ENCODE data around the gene VTA1.

VTA1 gene

DNA sequence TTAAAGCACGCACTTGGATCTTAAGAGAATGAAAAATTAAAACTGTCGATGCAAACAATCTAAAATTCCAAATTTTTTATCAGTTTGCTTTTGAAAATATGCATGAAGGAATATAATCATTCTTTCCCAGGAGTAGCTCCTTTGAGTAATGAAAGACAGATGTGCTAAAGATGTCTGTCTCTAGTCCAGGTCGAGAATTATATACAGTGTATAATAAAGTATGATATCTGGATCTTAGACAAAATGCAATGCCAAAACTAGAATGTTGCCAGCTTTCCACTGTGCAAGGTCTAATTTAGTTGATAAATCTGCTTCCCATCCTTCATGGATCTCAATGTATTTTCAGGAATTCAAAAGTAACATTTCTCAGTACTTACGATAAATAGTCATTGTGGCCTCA is 89.6 kb downstream of the VTA1 start:
- H3K4me1 ChIP-seq (ENCODE audit: control insufficient read depth, insufficient read depth, low read depth, low read length): no peaks in the 10 kb centered on the region
- H4K8ac ChIP-seq (ENCODE audit: low read length): no peak overlapping the region
- H3K79me1 ChIP-seq (replicated peaks; ENCODE audit: low read length, poor library complexity, severe bottlenecking): no peaks in the 10 kb centered on the region
- no peak overlapping the region for H3K4me3 ChIP-seq (ENCODE audit: insufficient read depth in 1 of 2, low read depth in 1 of 2, low read length in 2 of 2)
- H3K23ac ChIP-seq (ENCODE audit: low read length in 2 of 2): no peak overlapping the region
- no peak overlapping the region for H3K27ac ChIP-seq (ENCODE audit: low read length, poor library complexity, severe bottlenecking)
- DNase-seq: no peak
- H3K4me2 ChIP-seq (ENCODE audit: low read length, poor library complexity, severe bottlenecking): no peak overlapping the region
- no peak overlapping the region for H3K4ac ChIP-seq (ENCODE audit: low read depth in 1 of 2, low read length in 2 of 2)
- no peak overlapping the region for H2AK5ac ChIP-seq (ENCODE audit: low read length, severe bottlenecking)
- H3K36me3 ChIP-seq (ENCODE audit: control insufficient read depth in 1 of 2, insufficient read depth in 2 of 2, low read depth in 1 of 2, low read length in 2 of 2): no peaks in the 10 kb centered on the region
- no peak overlapping the region for H4K91ac ChIP-seq (ENCODE audit: low read length)
- no peak overlapping the region for H2BK12ac ChIP-seq (ENCODE audit: low read length in 2 of 2)
- no peak overlapping the region for H3K9ac ChIP-seq (ENCODE audit: low read length)
- H3K27me3 ChIP-seq (ENCODE audit: control insufficient read depth in 1 of 2, insufficient read depth in 1 of 2, low read length in 2 of 2): no peaks in the 10 kb centered on the region
- no peak overlapping the region for H2BK120ac ChIP-seq (ENCODE audit: low read depth, low read length)
- H2BK5ac ChIP-seq (ENCODE audit: low read depth, low read length, poor library complexity, severe bottlenecking): no peak overlapping the region
- H2AFZ ChIP-seq (ENCODE audit: low read depth, low read length): no peak overlapping the region
- H3K9me3 ChIP-seq (ENCODE audit: control insufficient read depth, low read length): no peaks in the 10 kb centered on the region
- no peak overlapping the region for H2BK15ac ChIP-seq (ENCODE audit: low read depth, poor library complexity, severe bottlenecking)
- WGBS: no CpG with 5 or more reads among the region's 4 CpGs
- H3K18ac ChIP-seq (ENCODE audit: low read depth in 1 of 2, low read length in 2 of 2): no peak overlapping the region
- H3K14ac ChIP-seq (ENCODE audit: low read length in 2 of 2): no peak overlapping the region

DNA sequence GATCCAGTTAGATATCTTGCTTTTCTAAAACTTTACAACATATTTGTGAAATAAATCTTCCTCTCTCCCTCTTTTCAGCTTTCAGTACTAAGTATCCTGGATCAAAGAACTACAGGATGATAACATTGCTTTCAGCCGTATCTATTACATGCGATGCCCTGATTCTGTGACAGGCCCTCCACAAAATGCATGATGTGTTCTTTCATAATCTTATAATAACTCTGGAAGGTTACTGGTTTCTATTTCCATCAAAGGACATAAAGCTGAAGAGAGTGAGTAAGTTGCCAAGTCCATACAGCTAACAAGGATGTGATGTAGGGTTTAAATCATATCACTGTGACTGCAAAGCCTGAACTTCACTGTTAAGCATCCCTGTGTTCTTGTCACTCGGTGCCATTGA is 91.8 kb downstream of the VTA1 start:
- Histone ChIP-seq H2BK15ac (ENCODE audit: low read depth, poor library complexity, severe bottlenecking) (no peak overlapping the region), H4K8ac (ENCODE audit: low read length) (no peak overlapping the region), H3K9ac (ENCODE audit: low read length) (no peak overlapping the region), H2BK120ac (ENCODE audit: low read depth, low read length) (no peak overlapping the region), H3K4me2 (ENCODE audit: low read length, poor library complexity, severe bottlenecking) (no peak overlapping the region), H2AK5ac (ENCODE audit: low read length, severe bottlenecking) (no peak overlapping the region), H3K79me1 (replicated peaks; ENCODE audit: low read length, poor library complexity, severe bottlenecking) (no peaks in the 10 kb centered on the region), H3K14ac (ENCODE audit: low read length in 2 of 2) (no peak overlapping the region), H3K4me3 (ENCODE audit: insufficient read depth in 1 of 2, low read depth in 1 of 2, low read length in 2 of 2) (no peak overlapping the region), H3K27me3 (ENCODE audit: control insufficient read depth in 1 of 2, insufficient read depth in 1 of 2, low read length in 2 of 2) (no peaks in the 10 kb centered on the region), H2BK5ac (ENCODE audit: low read depth, low read length, poor library complexity, severe bottlenecking) (no peak overlapping the region), H2AFZ (ENCODE audit: low read depth, low read length) (no peak overlapping the region), H2BK12ac (ENCODE audit: low read length in 2 of 2) (no peak overlapping the region), H4K91ac (ENCODE audit: low read length) (no peak overlapping the region), H3K27ac (ENCODE audit: low read length, poor library complexity, severe bottlenecking) (no peak overlapping the region), H3K4ac (ENCODE audit: low read depth in 1 of 2, low read length in 2 of 2) (no peak overlapping the region), H3K18ac (ENCODE audit: low read depth in 1 of 2, low read length in 2 of 2) (no peak overlapping the region), H3K9me3 (ENCODE audit: control insufficient read depth, low read length) (no peaks in the 10 kb centered on the region), H3K36me3 (ENCODE audit: control insufficient read depth in 1 of 2, insufficient read depth in 2 of 2, low read depth in 1 of 2, low read length in 2 of 2) (no peaks in the 10 kb centered on the region), H3K4me1 (ENCODE audit: control insufficient read depth, insufficient read depth, low read depth, low read length) (no peaks in the 10 kb centered on the region), H3K23ac (ENCODE audit: low read length in 2 of 2) (no peak overlapping the region)
- DNase-seq: no peak
- WGBS: 97% methylated on average over 3 of the region's 3 CpGs

DNA sequence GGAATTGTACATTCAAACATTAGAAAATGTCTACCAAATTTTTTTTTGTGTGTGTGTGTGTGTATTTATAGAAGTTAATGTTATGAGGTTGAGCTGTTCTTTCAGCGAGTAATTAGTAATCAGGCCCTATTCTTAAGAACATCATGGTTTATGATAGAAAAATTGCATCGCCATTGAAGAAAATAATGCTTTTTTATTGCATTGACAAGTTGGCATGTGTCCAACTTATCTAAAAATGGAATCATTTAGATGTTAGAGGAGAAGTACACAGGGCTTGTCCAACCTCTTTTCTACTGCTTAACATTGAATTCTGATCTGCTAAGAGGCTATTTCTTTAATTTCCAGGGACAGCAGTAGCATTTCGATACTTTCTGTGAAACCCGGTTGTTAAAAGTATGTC is 93.1 kb downstream of the VTA1 start:
- Histone ChIP-seq H3K4me1 (ENCODE audit: control insufficient read depth, insufficient read depth, low read depth, low read length) (no peaks in the 10 kb centered on the region), H3K14ac (ENCODE audit: low read length in 2 of 2) (no peak overlapping the region), H3K23ac (ENCODE audit: low read length in 2 of 2) (no peak overlapping the region), H2BK120ac (ENCODE audit: low read depth, low read length) (no peak overlapping the region), H3K9me3 (ENCODE audit: control insufficient read depth, low read length) (no peaks in the 10 kb centered on the region), H3K27me3 (ENCODE audit: control insufficient read depth in 1 of 2, insufficient read depth in 1 of 2, low read length in 2 of 2) (no peaks in the 10 kb centered on the region), H3K27ac (ENCODE audit: low read length, poor library complexity, severe bottlenecking) (no peak overlapping the region), H3K36me3 (ENCODE audit: control insufficient read depth in 1 of 2, insufficient read depth in 2 of 2, low read depth in 1 of 2, low read length in 2 of 2) (no peaks in the 10 kb centered on the region), H4K91ac (ENCODE audit: low read length) (no peak overlapping the region), H2BK5ac (ENCODE audit: low read depth, low read length, poor library complexity, severe bottlenecking) (no peak overlapping the region), H3K79me1 (replicated peaks; ENCODE audit: low read length, poor library complexity, severe bottlenecking) (no peaks in the 10 kb centered on the region), H3K9ac (ENCODE audit: low read length) (no peak overlapping the region), H2AFZ (ENCODE audit: low read depth, low read length) (no peak overlapping the region), H2BK15ac (ENCODE audit: low read depth, poor library complexity, severe bottlenecking) (no peak overlapping the region), H3K4me2 (ENCODE audit: low read length, poor library complexity, severe bottlenecking) (no peak overlapping the region), H2BK12ac (ENCODE audit: low read length in 2 of 2) (no peak overlapping the region), H4K8ac (ENCODE audit: low read length) (no peak overlapping the region), H3K18ac (ENCODE audit: low read depth in 1 of 2, low read length in 2 of 2) (no peak overlapping the region), H3K4me3 (ENCODE audit: insufficient read depth in 1 of 2, low read depth in 1 of 2, low read length in 2 of 2) (no peak overlapping the region), H3K4ac (ENCODE audit: low read depth in 1 of 2, low read length in 2 of 2) (no peak overlapping the region), H2AK5ac (ENCODE audit: low read length, severe bottlenecking) (no peak overlapping the region)
- WGBS: 100% methylated on average over 3 of the region's 4 CpGs
- DNase-seq: no peak

DNA sequence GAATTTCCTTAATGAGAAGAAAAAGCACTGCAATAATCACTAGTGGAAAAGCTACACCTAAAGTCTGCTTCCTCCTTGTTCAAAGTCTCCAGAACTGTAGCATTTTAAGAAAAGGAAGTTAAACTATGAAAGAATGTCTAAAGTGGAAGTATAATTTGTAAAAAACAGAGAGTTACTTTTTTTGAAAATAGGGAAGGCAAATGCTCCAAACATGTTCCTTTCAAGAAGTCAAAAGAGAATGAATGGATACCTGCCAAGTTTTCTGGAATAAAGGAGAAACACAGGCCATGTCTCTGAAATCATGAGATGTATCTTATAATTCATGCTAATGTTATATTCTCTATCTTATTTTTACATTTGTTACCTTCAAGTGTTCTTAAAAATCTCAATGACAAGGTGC is 94.0 kb downstream of the VTA1 start:
- no peak overlapping the region for H3K27ac ChIP-seq (ENCODE audit: low read length, poor library complexity, severe bottlenecking)
- no peak overlapping the region for H2BK5ac ChIP-seq (ENCODE audit: low read depth, low read length, poor library complexity, severe bottlenecking)
- no peak overlapping the region for H2AK5ac ChIP-seq (ENCODE audit: low read length, severe bottlenecking)
- no peak overlapping the region for H2AFZ ChIP-seq (ENCODE audit: low read depth, low read length)
- no peak for DNase-seq
- no peak overlapping the region for H2BK120ac ChIP-seq (ENCODE audit: low read depth, low read length)
- H4K8ac ChIP-seq (ENCODE audit: low read length): no peak overlapping the region
- no peak overlapping the region for H3K4ac ChIP-seq (ENCODE audit: low read depth in 1 of 2, low read length in 2 of 2)
- H3K4me3 ChIP-seq (ENCODE audit: insufficient read depth in 1 of 2, low read depth in 1 of 2, low read length in 2 of 2): no peak overlapping the region
- no peak overlapping the region for H3K23ac ChIP-seq (ENCODE audit: low read length in 2 of 2)
- H3K36me3 ChIP-seq (ENCODE audit: control insufficient read depth in 1 of 2, insufficient read depth in 2 of 2, low read depth in 1 of 2, low read length in 2 of 2): no peaks in the 10 kb centered on the region
- no peak overlapping the region for H3K9ac ChIP-seq (ENCODE audit: low read length)
- H3K79me1 ChIP-seq (replicated peaks; ENCODE audit: low read length, poor library complexity, severe bottlenecking): no peaks in the 10 kb centered on the region
- no peak overlapping the region for H4K91ac ChIP-seq (ENCODE audit: low read length)
- H3K4me2 ChIP-seq (ENCODE audit: low read length, poor library complexity, severe bottlenecking): no peak overlapping the region
- no peak overlapping the region for H3K14ac ChIP-seq (ENCODE audit: low read length in 2 of 2)
- H3K18ac ChIP-seq (ENCODE audit: low read depth in 1 of 2, low read length in 2 of 2): no peak overlapping the region
- no peaks in the 10 kb centered on the region for H3K9me3 ChIP-seq (ENCODE audit: control insufficient read depth, low read length)
- H3K4me1 ChIP-seq (ENCODE audit: control insufficient read depth, insufficient read depth, low read depth, low read length): no peaks in the 10 kb centered on the region
- H2BK15ac ChIP-seq (ENCODE audit: low read depth, poor library complexity, severe bottlenecking): no peak overlapping the region
- no peaks in the 10 kb centered on the region for H3K27me3 ChIP-seq (ENCODE audit: control insufficient read depth in 1 of 2, insufficient read depth in 1 of 2, low read length in 2 of 2)
- H2BK12ac ChIP-seq (ENCODE audit: low read length in 2 of 2): no peak overlapping the region
